Heart left ventricle (tissue), 13 donors: Measurements from ENCODE around the gene MRPL20.

Experiments used
- CTCF ChIP-seq, 12 donors: fragments of 200-600 bp; sonication (generic) in 4 of 12; IDR thresholded peaks; one replicate each; pipeline versions ENCODE4 v1.5.0 to v1.8.0; 2018 to 2022; ENCODE audit warnings: antibody characterized with exemption in 12 of 12, mild to moderate bottlenecking in 5 of 12
- POLR2A ChIP-seq, 2 donors: fragments of 450-650 bp; IDR thresholded peaks; one replicate each; pipeline ENCODE4 v1.6.1; 2017; ENCODE audit warnings: antibody characterized with exemption in 2 of 2, mild to moderate bottlenecking in 2 of 2, moderate library complexity in 2 of 2
- donor health status: ischemic (EF 13 %, LVEDD 7.1; RV severe dilation, severe dysfunction).
- donor health status: DM: no; HTN: yes; CAD: no.
- donor health status: DM: no; HTN: no; CAD: no.
- donor health status: ischemic (EF 25% LVEDD 6.9; RV normal size, moderate dysfunction).
- donor health status: ischemic (EF 25% LVEDD 5.7; RV mildly dilated, moderate dysfunction).
- donor health status: ischemic (EF 35%, LVEDD 5.7; RV mildly dilated, moderate dysfunction).
- donor health status: nonischemic (EF 11% LVEDD 7.7; RV severe dilation, severe dysfunction).
- donor health status: DM: yes; HTN: yes; CAD: no.
- donor health status: PGD.
- donor health status: ischemic (EF 29% LVEDD 5.4; RV normal size, mild dysfunction).
- donor health status: nonischemic (EF 23%, LVEDD 6.1; RV moderate dilation, normal function).

GRCh38 chr1:1399872-1400575 lies 7.1 kb downstream of the MRPL20 start:
- TF ChIP-seq CTCF (IDR thresholded peaks at IDR 0.05) = no peak
- TF ChIP-seq POLR2A (IDR thresholded peaks at IDR 0.05) = no peak
